ENCODE results near the gene MAGEB3.

MAGEB3 gene

GRCh38 chrX:30246769-30247489, 16.5 kb downstream of the MAGEB3 start, which contains the start of gene MAGEB1:
Gene MAGEB1 (plus strand): TSS chrX:30247146. CDS start chrX:30250494, 3,348 bp downstream.
- Mint-ChIP-seq H3K4me1 (ENCODE audit: low read depth in 2 of 2) (no peaks in the 10 kb centered on the region), H3K9me3 (peaks cover 0 to 3% of the 10 kb centered on the region in 2 donors), H3K4me3 (no peak within 1 kb of the TSS), H3K36me3 (ENCODE audit: insufficient read depth) (no peaks in the 10 kb centered on the region), H3K27me3 (no peaks in the 10 kb centered on the region), H3K27ac (no peak within 1 kb of the TSS)
- DNase-seq: no peak
- ATAC-seq (replicated peaks): no peak

DNA sequence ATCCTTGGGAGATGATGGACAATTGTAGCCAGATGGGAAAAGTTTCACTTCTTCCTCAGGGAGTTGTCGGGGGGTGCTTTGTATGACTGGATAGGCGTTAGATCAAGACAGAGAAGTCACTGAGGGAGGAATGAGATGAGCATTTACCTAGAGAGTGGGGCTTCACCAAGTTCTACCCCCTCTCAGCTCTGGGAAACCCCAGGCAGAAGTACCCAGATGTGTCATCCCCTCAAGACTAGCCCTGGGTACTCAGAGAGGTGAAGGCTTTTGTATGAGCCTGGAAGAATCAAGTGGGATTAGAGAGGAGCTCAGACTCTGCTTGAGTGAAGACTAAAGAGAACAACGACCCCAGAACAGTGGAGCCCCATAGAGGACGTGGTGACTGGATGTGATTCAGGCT, 18.4 kb downstream of the MAGEB3 start:
- no peaks in the 10 kb centered on the region for H3K27me3 Mint-ChIP-seq
- ATAC-seq (replicated peaks): no peak
- no peaks in the 10 kb centered on the region for H3K36me3 Mint-ChIP-seq (ENCODE audit: insufficient read depth)

GRCh38 chrX:30253257-30253656, 22.8 kb downstream of the MAGEB3 start:
- Mint-ChIP-seq H3K9me3 (peaks cover 0 to 5% of the 10 kb centered on the region in 2 donors), H3K27me3 (no peaks in the 10 kb centered on the region), H3K4me3 (no peak overlapping the region), H3K36me3 (ENCODE audit: insufficient read depth) (no peaks in the 10 kb centered on the region), H3K4me1 (ENCODE audit: low read depth in 2 of 2) (no peaks in the 10 kb centered on the region), H3K27ac (no peak overlapping the region)
- no peak for ATAC-seq (replicated peaks)
- DNase-seq: no peak

More for the DNA sequence above, 18.4 kb downstream of the MAGEB3 start:
- DNase-seq: no peak
- Mint-ChIP-seq H3K9me3 (peaks cover 0 to 3% of the 10 kb centered on the region in 2 donors), H3K4me1 (ENCODE audit: low read depth in 2 of 2) (no peaks in the 10 kb centered on the region), H3K4me3 (no peak overlapping the region), H3K27ac (no peak overlapping the region)

GRCh38 chrX:30259927-30260326, 29.5 kb downstream of the MAGEB3 start:
- Mint-ChIP-seq H3K27ac (no peak overlapping the region), H3K9me3 (peaks cover 0 to 4% of the 10 kb centered on the region in 2 donors), H3K4me3 (no peak overlapping the region), H3K4me1 (ENCODE audit: low read depth in 2 of 2) (no peaks in the 10 kb centered on the region), H3K36me3 (ENCODE audit: insufficient read depth) (no peaks in the 10 kb centered on the region), H3K27me3 (no peaks in the 10 kb centered on the region)
- ATAC-seq (replicated peaks) (no peak), DNase-seq (no peak)

DNA sequence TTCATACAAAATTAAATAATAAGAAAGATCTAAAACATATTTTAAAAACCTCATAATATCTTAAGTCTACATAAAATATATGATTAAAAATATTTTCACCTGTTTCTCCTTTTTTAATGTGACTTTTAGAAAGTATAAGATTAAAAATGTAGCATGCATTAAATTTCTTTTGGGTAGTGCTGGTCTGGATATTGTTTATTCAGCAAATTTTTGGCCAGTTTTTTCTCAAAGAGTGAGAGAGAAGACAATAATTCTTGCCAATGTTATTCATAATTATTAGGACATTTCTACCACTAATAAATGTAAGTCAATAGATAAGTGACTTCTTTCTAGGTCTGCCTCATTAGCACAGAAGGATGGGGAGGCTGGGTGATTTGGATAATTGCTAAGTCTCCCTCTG, 30.6 kb downstream of the MAGEB3 start:
- Mint-ChIP-seq H3K9me3 (peaks cover 0 to 4% of the 10 kb centered on the region in 2 donors), H3K27ac (no peak overlapping the region), H3K4me3 (no peak overlapping the region), H3K4me1 (ENCODE audit: low read depth in 2 of 2) (no peaks in the 10 kb centered on the region), H3K36me3 (ENCODE audit: insufficient read depth) (no peaks in the 10 kb centered on the region), H3K27me3 (no peaks in the 10 kb centered on the region)
- DNase-seq (no peak), ATAC-seq (replicated peaks) (no peak)

GRCh38 chrX:30262763-30263162, 32.3 kb downstream of the MAGEB3 start:
- ATAC-seq (replicated peaks) (no peak), DNase-seq (no peak)
- no peaks in the 10 kb centered on the region for H3K36me3 Mint-ChIP-seq (ENCODE audit: insufficient read depth)
- no peaks in the 10 kb centered on the region for H3K4me1 Mint-ChIP-seq (ENCODE audit: low read depth in 2 of 2)
- no peak overlapping the region for H3K4me3 Mint-ChIP-seq
- no peaks in the 10 kb centered on the region for H3K27me3 Mint-ChIP-seq
- H3K9me3 Mint-ChIP-seq: peaks cover 0 to 2% of the 10 kb centered on the region in 2 donors
- H3K27ac Mint-ChIP-seq: no peak overlapping the region

DNA sequence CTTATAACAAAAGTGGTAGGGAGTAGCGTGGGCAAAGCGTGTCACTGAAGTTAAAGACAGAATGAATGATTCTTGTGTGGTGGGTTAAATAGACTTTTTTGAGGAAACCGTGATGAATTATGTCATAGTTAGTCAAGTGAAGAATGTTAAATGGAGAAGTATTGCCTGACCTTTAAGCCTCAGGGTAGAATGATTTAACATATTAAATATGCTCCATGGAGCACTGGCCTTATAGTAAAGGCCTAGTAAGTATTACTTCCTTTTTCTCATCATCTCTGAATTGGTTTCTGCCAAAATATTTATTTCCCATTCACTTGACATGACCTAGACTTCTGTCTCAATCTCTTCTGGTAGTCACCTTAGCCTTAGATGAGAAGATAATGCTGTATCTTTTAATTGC, 40.2 kb downstream of the MAGEB3 start:
- no peaks in the 10 kb centered on the region for H3K27me3 Mint-ChIP-seq
- peaks cover 0 to 8% of the 10 kb centered on the region in 2 donors for H3K9me3 Mint-ChIP-seq
- no peak for DNase-seq
- H3K27ac Mint-ChIP-seq: no peak overlapping the region
- H3K4me3 Mint-ChIP-seq: no peak overlapping the region
- H3K36me3 Mint-ChIP-seq (ENCODE audit: insufficient read depth): no peaks in the 10 kb centered on the region
- no peaks in the 10 kb centered on the region for H3K4me1 Mint-ChIP-seq (ENCODE audit: low read depth in 2 of 2)
- no peak for ATAC-seq (replicated peaks)

- no peaks in the 10 kb centered on the region for H3K27me3 Mint-ChIP-seq
- DNase-seq: no peak
- no peak overlapping the region for H3K27ac Mint-ChIP-seq
- no peak overlapping the region for H3K4me3 Mint-ChIP-seq
- H3K9me3 Mint-ChIP-seq: peaks cover 0 to 2% of the 10 kb centered on the region in 2 donors
- no peaks in the 10 kb centered on the region for H3K36me3 Mint-ChIP-seq (ENCODE audit: insufficient read depth)
- H3K4me1 Mint-ChIP-seq (ENCODE audit: low read depth in 2 of 2): no peaks in the 10 kb centered on the region
- no peak for ATAC-seq (replicated peaks)
These were observed 45.0 kb downstream of the MAGEB3 start for GRCh38 chrX:30275498-30275897.

DNA sequence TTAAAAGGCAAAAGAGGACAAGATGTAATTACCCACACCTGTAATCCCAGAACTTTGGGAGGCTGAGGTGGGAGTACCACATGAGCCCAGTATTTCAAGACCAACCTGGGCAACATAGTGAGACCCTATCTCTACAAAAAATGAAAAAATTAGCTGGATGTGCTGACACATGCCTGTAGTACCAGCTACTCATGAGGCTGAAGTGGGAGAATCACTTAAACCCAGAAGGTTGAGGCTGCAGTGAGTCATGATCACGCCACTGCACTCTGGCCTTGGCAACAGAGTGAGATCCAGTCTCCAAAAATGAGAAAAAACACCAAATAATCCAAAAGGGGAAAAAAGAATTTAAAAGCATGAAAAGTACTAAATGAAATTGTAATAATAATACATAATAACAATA, 47.9 kb downstream of the MAGEB3 start:
- no peaks in the 10 kb centered on the region for H3K4me1 Mint-ChIP-seq (ENCODE audit: low read depth in 2 of 2)
- no peak for ATAC-seq (replicated peaks)
- no peak overlapping the region for H3K4me3 Mint-ChIP-seq
- no peak for DNase-seq
- peaks cover 2 to 6% of the 10 kb centered on the region in 2 donors for H3K9me3 Mint-ChIP-seq
- H3K36me3 Mint-ChIP-seq (ENCODE audit: insufficient read depth): no peaks in the 10 kb centered on the region
- H3K27me3 Mint-ChIP-seq: no peaks in the 10 kb centered on the region
- no peak overlapping the region for H3K27ac Mint-ChIP-seq

DNA sequence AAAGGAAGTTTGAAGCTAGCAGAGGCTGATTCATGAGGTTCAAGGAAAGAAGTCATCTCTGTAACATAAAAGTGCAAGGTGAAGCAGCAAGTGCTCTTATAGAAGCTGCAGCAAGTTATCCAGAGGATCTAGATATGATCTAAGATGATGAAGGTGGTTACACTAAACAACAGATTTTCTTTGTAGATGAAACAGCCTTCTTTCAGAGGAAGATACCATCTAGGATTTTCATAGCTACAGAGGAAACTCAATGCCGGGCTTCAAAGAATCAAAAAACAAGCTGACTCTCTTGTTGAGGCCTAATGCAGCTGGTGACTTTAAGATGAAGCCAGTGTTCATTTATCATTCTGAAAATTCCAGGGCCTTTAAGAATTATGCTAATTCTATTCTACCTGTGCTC, 50.0 kb downstream of the MAGEB3 start:
- H3K36me3 Mint-ChIP-seq (ENCODE audit: insufficient read depth): no peaks in the 10 kb centered on the region
- H3K4me3 Mint-ChIP-seq: no peak overlapping the region
- H3K4me1 Mint-ChIP-seq (ENCODE audit: low read depth in 2 of 2): no peaks in the 10 kb centered on the region
- H3K27me3 Mint-ChIP-seq: no peaks in the 10 kb centered on the region
- ATAC-seq (replicated peaks) (no peak), DNase-seq (no peak)
- H3K9me3 Mint-ChIP-seq: peaks cover 4 to 9% of the 10 kb centered on the region in 2 donors
- H3K27ac Mint-ChIP-seq: no peak overlapping the region

GRCh38 chrX:30282527-30282926, 52.1 kb downstream of the MAGEB3 start:
- no peaks in the 10 kb centered on the region for H3K4me1 Mint-ChIP-seq (ENCODE audit: low read depth in 2 of 2)
- H3K4me3 Mint-ChIP-seq: no peak overlapping the region
- ATAC-seq (replicated peaks) (no peak), DNase-seq (no peak)
- H3K9me3 Mint-ChIP-seq: peaks cover 4 to 9% of the 10 kb centered on the region in 2 donors
- no peaks in the 10 kb centered on the region for H3K36me3 Mint-ChIP-seq (ENCODE audit: insufficient read depth)
- H3K27me3 Mint-ChIP-seq: no peaks in the 10 kb centered on the region
- H3K27ac Mint-ChIP-seq: no peak overlapping the region

DNA sequence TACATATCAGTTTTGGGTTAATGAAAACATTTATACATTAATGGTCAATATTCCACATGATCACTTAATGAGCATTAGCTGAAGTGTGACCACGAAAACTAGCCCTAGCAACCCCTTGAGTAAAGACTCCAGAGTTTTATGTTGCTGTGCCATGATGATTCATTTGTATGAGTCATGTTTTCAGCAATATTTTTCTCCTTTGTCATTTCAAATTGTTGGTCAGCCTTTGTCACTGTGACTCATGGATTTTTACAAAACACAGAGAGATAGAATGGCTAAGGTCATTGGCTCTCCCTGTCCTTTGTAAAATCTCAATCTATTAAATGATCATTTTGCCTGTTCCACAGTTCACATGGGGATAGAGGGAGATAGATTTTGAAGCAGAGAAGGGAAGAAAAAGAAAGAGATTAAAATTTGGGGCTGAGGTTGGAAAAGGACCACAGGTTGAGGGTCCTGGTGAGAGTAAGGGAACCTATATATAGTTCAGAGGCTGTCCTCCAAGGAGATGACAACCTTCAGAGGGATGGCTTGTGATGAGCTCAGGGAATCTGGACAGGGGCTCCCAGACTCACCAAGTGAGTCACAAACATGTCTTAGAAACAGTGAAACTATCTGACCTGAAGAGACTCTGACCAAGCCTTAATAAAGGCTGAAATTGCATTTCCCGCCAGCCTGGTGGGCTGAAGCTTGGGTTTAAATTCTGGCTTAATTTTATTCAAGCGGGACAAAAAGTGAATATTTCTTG, 53.2 kb downstream of the MAGEB3 start:
- peaks cover 4 to 9% of the 10 kb centered on the region in 2 donors for H3K9me3 Mint-ChIP-seq
- no peak overlapping the region for H3K4me3 Mint-ChIP-seq
- no peaks in the 10 kb centered on the region for H3K4me1 Mint-ChIP-seq (ENCODE audit: low read depth in 2 of 2)
- no peak for ATAC-seq (replicated peaks)
- no peak for DNase-seq
- H3K36me3 Mint-ChIP-seq (ENCODE audit: insufficient read depth): no peaks in the 10 kb centered on the region
- H3K27me3 Mint-ChIP-seq: no peaks in the 10 kb centered on the region
- no peak overlapping the region for H3K27ac Mint-ChIP-seq
